ENCODE data around the gene VDR.

Gene VDR

GRCh38 chr12:47904713-47905709, at the start of gene VDR:
VDR (minus strand) TSS chr12:47904994; CDS start chr12:47879113, 25,881 bp downstream.
- DNase-seq, result peak; percentile 78
- ATAC-seq, result peak; percentile 70

GRCh38 chr12:47954058-47954457, 49.3 kb upstream of the VDR start:
- ATAC-seq (no peak), DNase-seq (no peak)

DNA sequence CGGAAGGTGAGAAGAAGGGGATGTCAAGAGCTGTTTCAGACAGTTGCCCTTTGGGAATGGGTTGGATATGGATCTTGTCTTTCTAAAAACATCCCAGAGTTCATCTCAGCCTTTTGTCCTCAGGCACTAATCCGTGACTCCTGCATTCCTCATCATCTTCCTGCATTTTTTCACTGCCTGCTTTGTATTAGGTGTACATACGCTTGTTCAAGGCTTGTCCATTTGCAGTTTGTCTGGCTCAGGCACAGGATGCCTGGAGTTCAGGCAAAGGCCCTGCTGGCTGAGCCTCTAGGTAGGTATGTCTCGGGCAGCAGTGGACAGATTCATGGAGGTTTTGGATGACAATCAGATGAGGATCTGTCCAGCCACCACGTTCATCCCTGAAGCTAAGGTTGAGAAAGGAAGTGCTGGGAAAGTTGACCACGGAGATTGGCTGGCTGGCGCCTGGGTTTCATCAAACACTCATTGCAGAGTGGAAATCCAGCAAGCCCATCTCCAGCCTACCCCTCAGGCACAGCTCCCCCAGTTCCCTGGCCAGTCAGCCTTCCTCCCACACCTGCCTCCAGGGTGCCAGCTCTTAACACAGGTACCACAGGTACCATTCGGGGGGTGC, 46.2 kb upstream of the VDR start:
- ATAC-seq (no peak), DNase-seq (no peak)

DNA sequence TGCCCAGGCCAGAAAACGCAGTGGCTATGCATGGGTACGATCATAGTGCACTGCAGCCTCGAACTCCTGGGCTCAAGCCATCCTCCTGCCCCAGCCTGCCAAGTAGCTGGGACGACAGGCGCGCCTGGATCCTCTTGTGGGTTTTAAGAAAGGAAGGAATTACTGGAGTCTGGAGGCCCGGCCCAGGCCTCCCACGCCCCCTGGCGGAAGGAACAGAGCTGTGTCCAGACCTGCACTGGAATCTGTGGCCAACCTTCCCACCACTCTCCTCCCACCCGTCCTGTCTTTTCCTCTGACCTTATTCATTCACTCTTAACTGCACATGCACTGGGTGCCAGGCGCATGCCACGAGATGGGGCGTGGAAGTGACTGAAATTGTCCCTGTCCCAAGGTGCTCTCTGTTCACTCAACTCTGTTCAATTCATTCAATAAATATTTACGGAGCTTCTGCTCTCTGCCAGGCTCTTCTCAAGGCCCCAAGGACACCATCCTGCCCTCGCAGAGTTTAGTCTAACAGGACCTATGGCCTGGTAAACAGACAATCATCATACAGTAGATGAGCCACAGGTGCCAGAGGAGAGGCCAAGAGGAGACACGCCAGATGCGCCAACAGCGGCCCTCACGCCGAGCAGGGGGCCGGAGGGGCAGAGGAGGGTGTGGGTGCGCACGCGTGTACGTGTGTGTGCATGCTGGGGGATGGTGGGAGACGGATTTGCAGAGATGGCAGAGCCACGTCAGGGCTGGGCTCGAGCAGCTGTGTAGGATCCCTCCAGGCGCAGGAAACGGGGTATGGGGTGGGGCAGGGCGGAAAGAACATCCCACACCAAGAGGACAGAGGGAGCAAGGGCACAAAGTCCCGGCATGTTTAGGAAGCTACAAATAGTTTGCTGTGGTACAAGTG, 44.9 kb upstream of the VDR start:
- ATAC-seq (peak; percentile 67), DNase-seq (peak; percentile 76)

DNA sequence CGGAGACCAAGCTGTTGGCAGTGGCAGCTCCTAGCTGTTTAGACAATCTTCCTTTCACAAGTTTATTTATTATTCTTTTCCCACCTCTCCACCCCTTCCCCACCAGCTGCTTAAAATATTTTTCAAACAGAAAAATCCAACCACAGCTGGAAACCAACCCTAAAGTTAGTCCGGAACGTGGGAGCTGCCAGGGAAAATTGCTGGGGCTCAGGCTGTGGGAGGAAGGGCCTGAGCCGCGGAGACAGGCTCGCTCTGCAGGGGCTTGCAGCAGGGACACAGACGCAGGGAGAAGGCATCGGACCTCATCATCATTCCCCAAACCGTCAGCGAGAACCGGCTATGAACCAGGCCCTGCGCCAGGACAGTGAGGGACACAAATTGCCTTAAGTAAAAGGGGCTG, 42.5 kb upstream of the VDR start:
- no peak for ATAC-seq
- DNase-seq, result no peak

- no peak for ATAC-seq
Measured at GRCh38 chr12:47946413-47947323, 41.9 kb upstream of the VDR start.

DNA sequence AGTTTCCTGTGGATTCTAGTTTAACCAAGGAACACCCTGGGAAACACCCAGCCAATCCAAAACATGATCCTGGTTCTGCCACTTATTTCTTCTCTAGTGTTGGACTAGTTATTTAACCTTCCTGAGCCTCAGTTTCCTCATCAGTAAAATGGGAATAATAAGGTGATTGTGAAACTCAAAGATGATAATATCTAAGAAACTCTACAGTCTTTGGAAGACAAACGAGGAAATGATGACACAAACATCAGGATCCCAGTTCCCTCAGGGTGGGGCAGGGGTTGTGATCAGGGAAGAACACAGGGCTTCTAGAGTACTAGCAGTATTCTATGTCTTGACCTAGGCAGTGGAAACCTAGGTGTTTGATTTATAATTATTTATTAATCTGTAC, 40.5 kb upstream of the VDR start:
- DNase-seq, result no peak
- ATAC-seq, result no peak

More at GRCh38 chr12:47946413-47947323, 41.9 kb upstream of the VDR start:
- no peak for DNase-seq

DNA sequence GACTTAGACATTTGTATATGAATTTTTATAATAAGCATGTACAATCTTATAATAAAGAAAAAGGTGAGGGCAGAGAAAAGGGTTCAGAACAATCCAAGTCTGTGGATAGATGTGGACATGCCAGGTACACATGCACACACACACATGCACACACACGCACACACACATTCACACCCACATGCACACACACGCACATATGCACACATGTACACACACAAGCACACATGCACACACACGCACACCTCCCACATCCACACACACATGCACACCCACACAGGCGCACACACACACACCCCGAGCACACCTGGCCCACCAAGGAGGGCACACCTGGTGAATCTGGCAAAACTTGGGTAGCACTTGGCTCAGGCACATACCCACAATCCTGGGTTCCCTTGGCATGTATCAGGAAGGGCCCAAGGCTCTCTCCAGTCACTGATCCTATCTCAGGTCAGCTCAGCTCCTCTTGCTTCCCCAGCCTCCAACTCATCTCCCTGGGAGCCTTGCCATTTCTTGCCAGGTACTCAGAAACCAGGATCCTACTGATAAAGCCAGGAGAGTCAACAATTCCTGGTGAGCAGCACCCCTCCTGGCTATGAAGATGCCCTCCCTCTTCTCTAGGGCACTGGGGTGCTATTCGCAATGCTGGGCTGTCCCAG, 40.0 kb upstream of the VDR start:
- ATAC-seq, result no peak
- no peak for DNase-seq

DNA sequence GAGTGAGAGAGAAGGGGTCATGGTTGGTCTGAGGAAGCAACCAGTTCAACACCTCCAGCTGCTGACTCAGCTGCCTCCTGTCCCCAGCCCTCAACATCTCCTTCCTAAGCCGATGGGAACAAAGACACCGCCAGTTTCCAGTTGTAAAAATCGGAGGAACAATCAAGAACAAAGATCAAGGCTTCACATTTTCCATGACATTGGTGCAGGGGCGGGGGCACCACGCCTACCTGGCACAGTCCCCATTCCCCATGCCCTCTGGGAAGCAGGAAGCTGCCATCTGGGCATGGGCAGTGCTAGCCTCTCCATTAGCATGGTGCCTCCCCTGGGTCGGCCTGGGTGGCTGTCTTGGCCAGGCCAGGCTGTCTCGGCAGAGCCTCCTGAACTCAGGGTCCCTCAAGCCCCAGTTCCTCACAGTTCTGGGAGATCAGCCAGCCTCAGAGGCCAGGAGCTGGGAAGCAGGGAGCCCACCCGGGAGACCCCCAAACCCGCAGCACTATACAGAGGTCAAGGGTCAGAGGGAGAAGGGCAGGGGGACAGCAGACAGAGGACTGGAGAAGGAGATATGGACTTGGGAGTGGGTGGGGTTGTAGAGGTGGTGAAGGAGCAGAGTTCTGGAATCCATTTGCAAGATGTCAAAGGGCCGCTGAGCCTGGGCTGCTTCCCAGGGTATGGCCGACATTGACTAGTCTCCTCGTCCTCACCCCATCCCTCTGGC, 39.0 kb upstream of the VDR start:
- ATAC-seq (no peak), DNase-seq (no peak)

- ATAC-seq, result no peak
- no peak for DNase-seq
Measured at GRCh38 chr12:47942614-47943225, 37.9 kb upstream of the VDR start.

- peak; percentile 60 for ATAC-seq
- peak; percentile 71 for DNase-seq
Measured at GRCh38 chr12:47941871-47942613, 37.2 kb upstream of the VDR start.

GRCh38 chr12:47941475-47941780, 36.6 kb upstream of the VDR start:
- ATAC-seq (no peak), DNase-seq (no peak)

GRCh38 chr12:47940773-47941474, 36.1 kb upstream of the VDR start:
- no peak for DNase-seq
- ATAC-seq, result no peak

- DNase-seq, result no peak
Measured at GRCh38 chr12:47939009-47939601, 34.3 kb upstream of the VDR start.

GRCh38 chr12:47938594-47938993, 33.8 kb upstream of the VDR start:
- DNase-seq (no peak), ATAC-seq (no peak)

More at GRCh38 chr12:47939009-47939601, 34.3 kb upstream of the VDR start:
- ATAC-seq, result no peak

- no peak for ATAC-seq
Measured at GRCh38 chr12:47938093-47938492, 33.3 kb upstream of the VDR start.

DNA sequence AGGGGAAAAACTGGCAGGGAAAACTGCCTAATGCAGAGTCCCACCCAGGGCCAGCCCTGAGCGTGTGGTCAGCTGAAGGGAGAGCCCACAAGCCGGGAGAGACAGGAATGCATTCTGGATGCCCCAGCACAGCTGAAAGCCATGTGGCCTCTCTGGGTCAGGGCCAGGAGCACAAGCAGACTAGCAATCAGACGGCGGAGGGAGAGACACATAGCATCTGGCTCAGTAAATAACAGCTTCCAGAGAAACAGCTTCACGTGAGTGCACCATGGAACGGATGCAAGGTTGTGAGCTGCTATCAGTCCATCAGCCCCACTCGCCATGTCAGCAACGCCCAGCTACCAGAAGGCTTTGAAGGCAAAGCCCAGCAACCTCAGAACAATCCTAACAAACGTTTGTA, 30.4 kb upstream of the VDR start:
- ATAC-seq, result no peak
- no peak for DNase-seq

More at GRCh38 chr12:47938093-47938492, 33.3 kb upstream of the VDR start:
- no peak for DNase-seq

GRCh38 chr12:47931187-47931586, 26.4 kb upstream of the VDR start:
- ATAC-seq (no peak), DNase-seq (no peak)
